WTC11 (cell line): ENCODE measurements around the gene PRELP. TPM values are rescaled to one million over a fixed set of nuclear protein-coding genes. Genes with fewer than 3 reads are reported as not detected.

Experiments used
- ATAC-seq: fragments of 200-7000 bp; cut with Tn5 transposase; 2 replicates; pipeline ENCODE4 v1.10.0; 2021; ENCODE audit warnings: mild to moderate bottlenecking, moderate library complexity
- CTCF ChIA-PET: fragments of 300-600 bp; sonication (Branson Sonifier 250); formaldehyde crosslinking; loops from one replicate; lab custom pipeline; 2021; ENCODE audit warnings: antibody characterized with exemption; lab: Charles Lee
- POLR2A ChIA-PET: fragments of 350-600 bp; sonication (Branson Sonifier 250); formaldehyde crosslinking; loops from one replicate; lab custom pipeline; 2021; ENCODE audit warnings: antibody characterized with exemption; lab: Charles Lee
- DNase-seq: peaks from one replicate; pipeline ENCODE4 v3.0.0; 2021; ENCODE audit warnings: low spot score
- H3K27ac Mint-ChIP-seq: 2 replicates; pipeline ENCODE4 v1.8.0; 2021; ENCODE audit warnings: mixed read lengths
- H3K27me3 Mint-ChIP-seq: 2 replicates; pipeline ENCODE4 v1.8.0; 2021; ENCODE audit warnings: low read depth, mild to moderate bottlenecking, moderate library complexity, mixed read lengths
- H3K36me3 Mint-ChIP-seq: 2 replicates; pipeline ENCODE4 v1.8.0; 2021; ENCODE audit warnings: mixed read lengths
- H3K4me1 Mint-ChIP-seq: 2 replicates; pipeline ENCODE4 v1.8.0; 2022; ENCODE audit warnings: mixed read lengths
- H3K4me3 Mint-ChIP-seq: 2 replicates; pipeline ENCODE4 v1.8.0; 2021; ENCODE audit warnings: mild to moderate bottlenecking, moderate library complexity, mixed read lengths
- H3K9me3 Mint-ChIP-seq: 2 replicates; pipeline ENCODE4 v1.8.0; 2021; ENCODE audit warnings: mixed read lengths
- CREB1 ChIP-seq: sonication (generic); formaldehyde crosslinking; IDR thresholded peaks from 2 replicates; pipeline ENCODE4 v1.8.0; 2023; ENCODE audit warnings: mild to moderate bottlenecking, missing genetic modification reagents
- ETV6 ChIP-seq: sonication (generic); formaldehyde crosslinking; IDR thresholded peaks from 2 replicates; pipeline ENCODE4 v1.8.1; 2022; ENCODE audit warnings: mild to moderate bottlenecking, missing genetic modification reagents
- FOXJ3 ChIP-seq: sonication (generic); formaldehyde crosslinking; IDR thresholded peaks from 2 replicates; pipeline ENCODE4 v1.9.0; 2021; ENCODE audit warnings: missing genetic modification reagents, mild to moderate bottlenecking, borderline replicate concordance
- GRHL2 ChIP-seq: fragments of 250-450 bp; sonication (Bioruptor Pico); IDR thresholded peaks from 2 replicates; pipeline ENCODE4 v1.8.0; 2022; ENCODE audit warnings: mild to moderate bottlenecking, moderate library complexity; ENCODE audit not compliant: insufficient replicate concordance, severe bottlenecking
- HMGA2 ChIP-seq: fragments of 250-450 bp; sonication (Bioruptor Pico); IDR thresholded peaks from 2 replicates; pipeline ENCODE4 v1.4.0; 2021; ENCODE audit warnings: mild to moderate bottlenecking, moderate library complexity
- IRF2 ChIP-seq: sonication (generic); formaldehyde crosslinking; IDR thresholded peaks from 2 replicates; pipeline ENCODE4 v1.8.0; 2022; ENCODE audit warnings: low read depth, missing genetic modification reagents, borderline replicate concordance
- NR1H2 ChIP-seq: sonication (generic); formaldehyde crosslinking; IDR thresholded peaks from 2 replicates; pipeline ENCODE4 v1.9.0; 2021; ENCODE audit warnings: mild to moderate bottlenecking, moderate library complexity, missing genetic modification reagents
- NR2C2 ChIP-seq: sonication (generic); formaldehyde crosslinking; IDR thresholded peaks from 2 replicates; pipeline ENCODE4 v1.8.0; 2022; ENCODE audit warnings: mild to moderate bottlenecking, missing genetic modification reagents
- PRDM15 ChIP-seq: sonication (generic); formaldehyde crosslinking; IDR thresholded peaks from 2 replicates; pipeline ENCODE4 v1.8.0; 2022; ENCODE audit warnings: missing genetic modification reagents
- RELA ChIP-seq: sonication (generic); formaldehyde crosslinking; IDR thresholded peaks from 2 replicates; pipeline ENCODE4 v1.8.1; 2022; ENCODE audit warnings: missing genetic modification reagents, mild to moderate bottlenecking, borderline replicate concordance
- ZBTB21 ChIP-seq: sonication (generic); formaldehyde crosslinking; IDR thresholded peaks from 2 replicates; pipeline ENCODE4 v1.8.1; 2023; ENCODE audit warnings: mild to moderate bottlenecking, missing genetic modification reagents, borderline replicate concordance
- ZNF138 ChIP-seq: sonication (generic); formaldehyde crosslinking; conservative IDR thresholded peaks from 2 replicates; pipeline ENCODE4 v1.8.1; 2022; ENCODE audit warnings: mild to moderate bottlenecking, moderate library complexity, missing genetic modification reagents
- ZNF232 ChIP-seq: sonication (generic); formaldehyde crosslinking; IDR thresholded peaks from 2 replicates; pipeline ENCODE4 v1.8.0; 2022; ENCODE audit warnings: mild to moderate bottlenecking, missing genetic modification reagents
- ZNF281 ChIP-seq: sonication (generic); formaldehyde crosslinking; IDR thresholded peaks from 2 replicates; pipeline ENCODE4 v1.8.0; 2023; ENCODE audit warnings: mild to moderate bottlenecking, missing genetic modification reagents
- ZNF512 ChIP-seq: sonication (generic); formaldehyde crosslinking; IDR thresholded peaks from 2 replicates; pipeline ENCODE4 v1.8.1; 2022; ENCODE audit warnings: missing genetic modification reagents, borderline replicate concordance
- ZNF532 ChIP-seq: fragments of 250-450 bp; sonication (Bioruptor Pico); IDR thresholded peaks from 2 replicates; pipeline ENCODE4 v1.9.0; 2021; ENCODE audit warnings: mild to moderate bottlenecking, borderline replicate concordance
- total RNA-seq: library from RNA; stranded (reverse); gene quantifications from 3 replicates; pipeline ENCODE4 v1.2.3, GENCODE V29; 2021
- TF ChIP-seq, protein P1 (sequence below): fragments of 250-450 bp; sonication (Bioruptor Pico); IDR thresholded peaks from 2 replicates; pipeline ENCODE4 v1.8.0; 2021; ENCODE audit warnings: mild to moderate bottlenecking

PRELP gene
- total RNA-seq, 1 experiment from 2014 or later = 0.17 TPM

- TF ChIP-seq ZNF532 (CRISPR knock-in tag) (no peak), FOXJ3 (no peak)
These were observed 33.5 kb downstream of the PRELP start (continued) for GRCh38 chr1:203509135-203509534.

GRCh38 chr1:203511513-203511912 is 35.9 kb downstream of the PRELP start:
- no peak overlapping the region for H3K27ac Mint-ChIP-seq
- POLR2A ChIA-PET = no interaction called here
- H3K36me3 Mint-ChIP-seq = no peaks in the 10 kb centered on the region
- ATAC-seq (no peak), DNase-seq (no peak)
- no peaks in the 10 kb centered on the region for H3K9me3 Mint-ChIP-seq
- H3K4me3 Mint-ChIP-seq = no peak overlapping the region
- no peak for TF ChIP-seq ZNF232 (CRISPR knock-in tag)
- TF ChIP-seq PRDM15 = no peak
- TF ChIP-seq ZNF512 = no peak
- no peak for TF ChIP-seq GRHL2 (CRISPR knock-in tag)
- no peak for TF ChIP-seq ZNF532 (CRISPR knock-in tag)
- no peak for TF ChIP-seq HMGA2
- no peak for TF ChIP-seq ETV6 (CRISPR knock-in tag)
- no peak for TF ChIP-seq CREB1
- no peak for TF ChIP-seq ZBTB21
- no peak for TF ChIP-seq RELA
- no peak for TF ChIP-seq NR2C2 (CRISPR knock-in tag)
- no peak for TF ChIP-seq ZNF138 (CRISPR knock-in tag)
- TF ChIP-seq IRF2 (CRISPR knock-in tag) = no peak
- TF ChIP-seq ZNF281 (CRISPR knock-in tag) = no peak
- TF ChIP-seq, protein P1, sequence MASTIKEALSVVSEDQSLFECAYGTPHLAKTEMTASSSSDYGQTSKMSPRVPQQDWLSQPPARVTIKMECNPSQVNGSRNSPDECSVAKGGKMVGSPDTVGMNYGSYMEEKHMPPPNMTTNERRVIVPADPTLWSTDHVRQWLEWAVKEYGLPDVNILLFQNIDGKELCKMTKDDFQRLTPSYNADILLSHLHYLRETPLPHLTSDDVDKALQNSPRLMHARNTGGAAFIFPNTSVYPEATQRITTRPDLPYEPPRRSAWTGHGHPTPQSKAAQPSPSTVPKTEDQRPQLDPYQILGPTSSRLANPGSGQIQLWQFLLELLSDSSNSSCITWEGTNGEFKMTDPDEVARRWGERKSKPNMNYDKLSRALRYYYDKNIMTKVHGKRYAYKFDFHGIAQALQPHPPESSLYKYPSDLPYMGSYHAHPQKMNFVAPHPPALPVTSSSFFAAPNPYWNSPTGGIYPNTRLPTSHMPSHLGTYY (CRISPR knock-in tag) = no peak
- TF ChIP-seq NR1H2 (CRISPR knock-in tag) = no peak
- peaks cover 48% of the 10 kb centered on the region for H3K27me3 Mint-ChIP-seq
- CTCF ChIA-PET = no interaction called here
- peaks cover 68% of the 10 kb centered on the region for H3K4me1 Mint-ChIP-seq
